ENCODE data around the gene KPTN.
A peak's percentile ranks its signal among the peaks of the same experiment; 100 is the strongest.
"Not testable (repeated sequence)": the region's sequence is repeated elsewhere in the genome, so short reads cannot be mapped to it uniquely, and the experiment has no call there.

The KPTN gene

GRCh38 chr19:47490847-47491246 lies 6.8 kb upstream of the KPTN start:
- no peak for DNase-seq

DNA sequence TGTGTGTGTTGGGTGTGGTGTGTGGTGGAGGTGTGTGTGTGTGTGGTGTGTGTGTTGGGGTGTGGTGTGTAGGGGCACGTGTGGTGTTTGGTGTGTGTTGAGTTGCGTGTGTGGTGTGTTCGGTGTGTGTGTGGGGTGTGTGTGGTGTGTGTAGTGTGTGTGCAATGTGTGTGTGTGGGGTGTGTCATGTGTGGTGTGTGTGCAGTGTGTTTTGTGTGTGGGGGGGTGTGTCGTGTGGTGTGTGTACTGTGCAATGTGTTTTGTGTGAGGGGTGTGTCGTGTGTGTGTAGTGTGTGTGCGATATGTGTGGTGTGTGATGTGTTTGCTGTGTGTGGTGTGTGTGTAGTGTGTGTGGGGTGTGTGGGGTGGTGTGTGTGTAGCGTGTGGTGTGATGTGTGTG lies 6.0 kb upstream of the KPTN start:
- no peak for DNase-seq

DNA sequence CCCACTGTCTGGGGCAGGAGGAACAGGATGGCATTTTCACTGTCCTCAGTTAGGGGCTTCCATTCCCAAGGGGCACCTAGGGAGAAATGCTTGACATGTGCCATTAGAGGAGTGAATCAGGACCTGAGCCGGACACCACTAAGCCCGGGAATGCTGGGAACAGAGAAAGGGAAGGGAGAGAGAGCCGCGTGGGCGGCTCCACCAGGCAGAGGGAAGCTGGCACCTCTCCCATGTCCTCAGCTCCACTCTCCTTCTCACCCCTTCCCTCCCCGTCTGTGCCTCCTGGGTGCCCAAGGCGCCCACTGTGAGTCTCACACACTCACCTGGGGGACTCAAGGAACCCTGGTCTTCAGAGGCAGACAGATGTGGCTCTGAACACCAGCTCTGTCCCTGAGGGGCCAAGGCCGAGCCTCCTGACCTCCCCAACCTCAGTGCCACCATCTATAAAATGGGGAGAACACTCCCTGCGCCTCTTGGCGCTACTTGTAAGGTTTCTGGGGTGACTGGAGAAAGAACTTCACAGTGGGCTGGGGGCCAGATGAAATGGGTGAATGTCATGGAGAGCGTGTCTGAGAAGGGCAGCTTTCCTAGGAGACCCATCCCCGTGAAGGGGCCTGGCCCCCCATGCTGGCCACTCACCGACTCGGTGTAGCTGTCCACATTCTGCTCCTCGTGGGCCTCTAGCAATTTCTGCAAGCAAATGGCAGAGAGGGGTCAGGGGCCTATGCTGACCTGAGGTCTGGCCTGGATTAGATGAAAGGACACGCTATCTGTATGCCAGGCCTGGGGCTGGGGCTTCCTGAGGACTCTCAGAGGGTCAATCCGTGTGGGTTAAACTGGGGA lies 5.3 kb upstream of the KPTN start:
- no peak for DNase-seq

GRCh38 chr19:47487551-47488515 lies 3.8 kb upstream of the KPTN start:
- no peak for DNase-seq

GRCh38 chr19:47486900-47487299 lies 2.9 kb upstream of the KPTN start:
- DNase-seq = no peak

DNA sequence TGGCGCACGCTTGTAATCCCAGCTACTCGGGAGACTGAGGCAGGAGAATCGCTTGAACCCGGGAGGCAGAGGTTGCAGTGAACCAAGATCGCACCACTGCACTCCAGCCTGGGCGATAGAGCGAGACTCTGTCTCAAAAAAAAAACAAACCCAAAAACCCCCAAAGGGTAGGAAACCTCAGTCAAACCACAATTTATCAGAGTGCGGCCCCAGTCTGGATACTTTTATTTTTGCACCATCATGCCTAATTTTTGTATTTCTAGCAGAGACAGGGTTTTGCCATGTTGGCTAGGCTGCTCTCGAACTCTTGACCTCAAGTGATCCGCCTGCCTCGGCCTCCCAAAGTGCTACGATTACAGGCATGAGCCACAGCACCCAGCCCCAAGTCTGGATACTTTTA lies 2.2 kb upstream of the KPTN start:
- not testable (repeated sequence) for DNase-seq

DNA sequence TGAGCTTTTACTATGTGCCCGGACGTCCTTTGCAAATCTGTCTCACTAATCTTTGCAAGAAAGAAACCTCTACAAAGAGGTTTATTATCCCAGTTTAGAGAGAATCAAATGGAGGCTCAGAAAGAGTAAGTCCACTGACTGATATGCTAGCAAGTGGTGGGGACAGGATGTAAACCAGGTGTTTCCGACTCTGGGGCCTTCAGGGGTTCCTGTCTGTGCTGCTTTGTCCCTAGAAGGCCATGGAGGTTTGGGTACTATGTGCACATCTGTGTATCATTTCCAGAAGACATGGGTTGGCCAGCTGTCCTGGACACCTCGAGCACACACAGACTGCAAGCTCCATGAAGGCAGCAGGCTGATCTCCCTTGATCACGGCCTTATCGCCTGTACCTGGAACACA lies 1.2 kb upstream of the KPTN start:
- no peak for DNase-seq

DNA sequence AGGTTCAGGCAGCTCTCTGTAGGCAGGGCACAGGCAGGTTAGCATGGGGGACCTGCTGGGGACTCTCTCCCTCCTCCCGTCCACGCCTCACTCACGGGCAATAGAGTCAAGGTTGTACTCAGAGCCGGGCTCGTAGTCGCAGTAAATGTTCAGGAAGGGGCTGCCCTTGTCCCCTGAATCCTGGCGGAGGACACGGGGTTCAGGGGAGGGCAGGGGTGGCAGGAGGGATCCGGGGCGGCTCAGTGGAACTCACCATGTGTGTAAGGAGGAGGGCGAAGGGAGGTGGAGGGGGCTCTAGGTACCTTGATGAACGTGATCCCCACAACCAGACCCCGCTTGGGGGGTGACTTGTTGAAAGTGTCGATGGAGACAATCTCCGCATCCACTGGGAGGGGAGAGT lies 819 bp downstream of the KPTN start:
- no peak for DNase-seq

DNA sequence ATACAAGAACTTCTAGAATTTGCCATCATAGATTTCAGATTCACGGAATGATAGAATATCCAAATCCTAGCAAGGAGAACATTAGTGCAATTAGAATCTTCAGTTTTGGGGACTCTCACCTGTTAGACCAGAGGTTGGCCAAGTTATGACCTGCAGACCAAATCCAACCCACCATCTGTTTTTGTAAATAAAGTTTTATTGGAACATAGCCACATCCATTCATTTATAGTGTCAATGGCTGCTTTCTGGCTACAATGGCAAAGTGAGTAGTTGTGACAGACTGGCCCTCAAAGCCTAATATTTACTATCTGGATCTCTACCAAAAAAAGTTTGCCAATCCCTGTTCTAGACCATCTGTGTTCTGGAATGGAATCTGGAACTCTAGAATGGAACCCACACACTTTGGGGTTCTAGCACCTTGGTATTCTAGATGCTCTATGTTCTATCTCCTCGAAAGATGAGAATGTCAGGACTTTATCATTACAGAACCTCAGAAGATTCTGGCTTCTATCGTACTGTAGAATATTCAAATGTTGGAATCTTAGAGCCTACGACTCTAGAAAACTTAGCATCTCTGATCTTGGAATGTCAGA lies 2.5 kb downstream of the KPTN start:
- DNase-seq = no peak

GRCh38 chr19:47480658-47481057 lies 3.4 kb downstream of the KPTN start:
- DNase-seq = no peak

DNA sequence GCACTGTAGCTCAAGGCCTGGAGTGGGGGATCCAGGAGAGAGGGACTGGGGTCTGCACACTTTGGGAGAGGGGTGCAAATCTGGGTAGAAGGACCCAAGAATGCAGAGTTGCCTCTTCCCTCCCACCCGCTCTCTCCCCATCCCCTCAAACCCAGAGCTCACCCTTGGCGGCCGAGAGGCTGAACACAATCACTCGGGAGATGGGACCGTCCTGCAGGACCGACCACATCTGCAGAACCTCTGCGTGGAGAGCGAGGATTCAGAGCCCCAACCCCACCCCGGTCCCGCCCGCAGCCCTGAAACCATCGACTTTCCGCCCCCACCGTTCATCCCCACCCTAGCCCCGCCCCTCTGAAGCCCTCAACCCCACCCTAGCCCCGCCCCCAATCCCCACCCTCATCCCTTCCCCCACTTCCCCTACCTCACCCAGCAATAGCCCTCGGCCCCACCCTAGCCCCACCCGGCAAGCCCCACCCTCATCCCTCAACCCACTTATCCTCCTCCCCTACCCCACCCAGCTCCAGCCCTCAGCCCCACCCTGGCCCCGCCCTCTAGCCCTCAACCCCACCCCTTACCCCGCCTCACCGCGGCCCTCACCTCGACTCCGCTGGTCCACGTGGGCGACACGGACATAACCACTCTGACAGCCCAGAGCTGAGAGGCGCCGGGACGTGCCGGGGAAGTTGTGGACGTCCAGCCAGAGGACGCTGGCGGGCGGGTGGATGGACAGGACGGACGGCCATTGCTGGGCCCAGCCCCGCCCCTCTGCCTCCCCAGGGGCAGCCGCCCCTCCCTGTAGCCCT lies 4.1 kb downstream of the KPTN start:
- DNase-seq = no peak

- no peak for DNase-seq
Measured at GRCh38 chr19:47476438-47476972, 7.5 kb downstream of the KPTN start.

GRCh38 chr19:47475465-47475864 lies 8.6 kb downstream of the KPTN start:
- DNase-seq = no peak

GRCh38 chr19:47473336-47473735 lies 10.7 kb downstream of the KPTN start:
- no peak for DNase-seq

DNA sequence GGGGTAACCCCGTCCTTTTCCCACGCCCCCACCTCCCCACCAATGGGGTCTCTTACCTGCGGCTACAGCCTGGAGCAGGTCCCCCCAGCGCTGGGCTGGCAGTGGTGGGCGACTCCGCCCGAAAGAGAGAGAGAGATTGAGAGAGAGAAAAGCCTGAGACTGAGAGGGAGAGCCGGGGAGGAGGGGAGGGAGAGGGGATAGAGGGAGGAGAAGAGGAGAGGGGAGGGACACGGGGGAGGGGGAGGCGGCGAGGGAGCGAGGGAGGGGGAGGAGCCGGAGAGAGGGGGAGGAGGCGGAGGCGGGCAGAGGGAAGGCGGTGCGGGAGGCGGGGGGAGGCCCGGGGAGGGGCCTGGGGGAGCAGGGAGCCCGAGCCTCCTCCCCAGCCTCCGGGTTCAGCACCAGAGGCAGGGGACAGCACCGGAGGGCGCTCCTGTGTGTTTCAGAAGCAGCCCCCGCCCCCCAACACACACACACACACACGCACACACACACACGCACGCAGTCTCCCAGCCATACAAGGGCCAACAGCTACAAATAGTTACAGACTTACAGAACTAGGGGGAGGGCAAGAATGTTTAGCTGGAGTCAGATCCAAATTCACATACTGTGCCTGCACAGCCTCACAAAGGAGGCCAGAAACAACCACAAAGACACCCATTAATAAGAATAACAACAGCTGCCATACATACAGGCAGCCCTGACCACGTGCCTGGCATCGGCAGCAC lies 12.1 kb downstream of the KPTN start, which contains the start of gene SLC8A2:
TSS of gene SLC8A2 (minus strand) at position 161 of the 725 bp plus-strand sequence. CDS start 5,490 bp downstream, outside the sequence.
- peak; percentile 7 for DNase-seq

DNA sequence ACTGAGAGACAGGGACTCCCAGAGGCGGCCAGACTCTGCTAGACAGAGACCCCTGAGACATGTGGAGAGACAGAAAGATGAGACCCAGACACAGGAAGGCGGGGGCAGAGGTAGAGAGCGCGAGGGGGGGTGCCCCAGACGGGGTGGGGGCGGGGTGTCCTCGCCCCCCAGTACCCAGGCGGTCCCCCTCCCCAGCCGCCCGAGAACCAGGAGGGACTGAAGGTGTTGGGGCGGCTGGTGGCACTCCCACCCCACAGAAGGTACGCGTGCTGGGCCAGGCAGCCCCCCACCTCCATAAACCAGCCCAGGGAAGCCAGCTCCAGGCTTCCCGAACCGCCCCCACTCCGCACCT lies 12.7 kb downstream of the KPTN start:
- no peak for DNase-seq

DNA sequence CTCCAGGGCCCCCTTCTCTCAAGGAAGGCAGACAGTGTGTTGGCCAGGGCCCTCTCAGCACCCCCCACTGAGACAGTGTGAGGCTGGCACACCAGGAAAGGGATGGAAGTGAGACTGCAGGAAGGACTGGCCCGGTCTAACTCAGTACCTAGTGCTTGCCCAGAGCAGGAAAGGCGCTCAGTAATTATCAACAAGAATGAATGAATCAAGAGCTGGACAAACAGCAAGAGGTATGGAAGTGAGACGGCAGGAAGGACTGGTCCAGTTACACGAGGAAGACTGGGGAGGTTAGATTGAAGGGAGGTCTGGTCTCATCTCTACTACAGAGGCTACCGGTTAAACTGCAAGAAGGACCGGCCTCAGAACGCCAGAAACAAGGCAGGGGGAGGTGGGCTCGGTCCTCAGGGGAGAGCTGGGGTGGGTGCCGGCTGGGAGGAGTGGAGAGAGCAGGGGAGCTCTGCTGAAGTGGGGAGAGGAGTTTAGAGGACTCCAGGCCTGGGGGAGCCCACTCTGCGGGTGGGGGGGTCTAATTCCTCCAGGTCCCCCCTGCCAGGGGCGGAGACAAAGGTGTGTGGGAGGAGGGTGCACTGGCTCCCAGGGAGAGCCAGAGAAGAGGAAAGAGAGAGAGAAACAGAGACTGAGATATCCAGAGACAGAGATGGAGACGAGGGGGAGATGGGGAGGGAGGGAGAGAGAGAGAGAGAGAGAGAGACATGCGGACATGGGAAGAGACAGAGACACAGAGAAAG lies 13.4 kb downstream of the KPTN start:
- DNase-seq = no peak

DNA sequence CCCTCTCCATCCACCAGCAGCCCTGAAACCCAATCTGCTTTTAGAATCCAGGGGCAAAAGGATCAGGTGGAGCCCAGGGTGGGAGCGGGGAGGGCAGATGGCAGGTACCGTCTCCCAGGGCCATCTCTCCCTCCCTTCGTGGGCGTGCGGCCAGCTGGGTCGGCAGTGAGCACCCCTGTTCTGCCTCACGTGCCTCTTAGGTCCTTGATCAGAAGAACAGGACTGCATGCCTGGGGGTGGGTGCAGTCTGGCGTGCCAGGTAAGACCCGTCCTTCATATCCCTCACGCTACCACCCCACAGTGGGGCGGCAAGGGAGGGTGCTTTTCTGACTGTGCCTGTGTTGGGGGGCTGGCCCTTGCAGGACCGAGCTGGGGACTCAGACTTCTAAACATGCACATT lies 14.3 kb downstream of the KPTN start:
- DNase-seq = no peak

DNA sequence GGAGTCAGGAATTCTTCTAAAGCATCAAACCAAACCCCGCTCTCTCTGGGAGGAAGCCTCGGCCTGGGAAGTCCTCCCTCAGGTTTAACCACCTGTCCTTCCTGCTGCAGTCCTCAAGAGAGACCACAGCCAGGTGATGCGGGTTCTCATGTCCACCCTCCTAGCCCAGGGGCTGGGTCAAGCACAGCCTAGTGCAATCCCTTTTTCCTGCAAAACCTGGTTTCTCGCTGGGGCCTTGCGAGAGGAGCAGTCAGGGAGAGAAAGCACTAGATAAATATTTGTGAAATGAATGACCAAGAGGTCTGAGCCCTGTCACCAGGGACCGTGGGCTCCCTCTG lies 14.7 kb downstream of the KPTN start:
- DNase-seq = no peak

DNA sequence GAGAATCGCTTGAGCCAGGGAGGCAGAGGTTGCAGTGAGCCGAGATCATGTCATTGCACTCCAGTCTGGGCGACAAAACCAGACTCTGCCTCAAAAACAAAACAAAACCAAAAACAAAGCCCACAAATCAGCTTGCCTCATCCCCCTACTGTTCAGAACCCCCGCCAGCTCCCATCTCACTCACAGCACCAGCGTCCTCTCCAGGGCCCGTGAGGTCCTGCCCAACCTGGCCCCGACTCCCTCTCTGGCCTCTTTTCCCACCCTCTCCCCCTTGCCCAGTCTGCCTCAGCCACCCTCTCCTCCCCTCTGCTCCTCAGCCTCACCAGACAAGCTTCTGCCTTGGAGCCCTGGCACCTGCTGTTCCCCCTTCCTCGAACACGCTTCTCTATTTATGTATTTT lies 16.1 kb downstream of the KPTN start:
- no peak for DNase-seq

DNA sequence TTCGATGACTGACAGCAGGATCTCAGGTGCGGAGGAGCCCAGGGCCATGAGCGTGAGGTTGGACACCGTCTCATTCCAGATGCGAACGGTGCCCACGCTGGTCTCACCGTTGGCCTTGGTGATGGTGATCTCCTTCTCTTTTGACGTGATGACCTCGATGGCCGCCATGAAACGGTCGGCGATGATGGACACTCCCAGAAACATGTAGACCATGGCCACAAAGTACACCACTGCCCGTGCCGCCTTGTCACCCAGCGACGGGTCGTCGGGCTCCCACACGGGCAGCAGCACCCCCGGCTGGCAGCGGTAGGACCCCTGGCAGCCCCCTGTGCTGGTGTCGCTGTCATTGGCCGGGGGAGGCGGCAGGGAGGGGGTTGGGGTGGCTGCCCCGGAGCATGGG lies 18.1 kb downstream of the KPTN start:
- no peak for DNase-seq

All from SHP77 treated with DMSO at 0.1 percent for 48 hours (cell line).